Heart left ventricle (tissue), 13 donors: ENCODE measurements around the gene MEX3A.

ENCODE experiments used
- CTCF ChIP-seq, 12 donors: fragments of 200-600 bp; sonication (generic) in 4 of 12; IDR thresholded peaks; one replicate each; pipeline versions ENCODE4 v1.5.0 to v1.8.0; 2018 to 2022; ENCODE audit warnings: antibody characterized with exemption in 12 of 12, mild to moderate bottlenecking in 5 of 12
- POLR2A ChIP-seq, 2 donors: fragments of 450-650 bp; IDR thresholded peaks; one replicate each; pipeline ENCODE4 v1.6.1; 2017; ENCODE audit warnings: antibody characterized with exemption in 2 of 2, mild to moderate bottlenecking in 2 of 2, moderate library complexity in 2 of 2
- donor health status: ischemic (EF 13 %, LVEDD 7.1; RV severe dilation, severe dysfunction).
- donor health status: DM: no; HTN: yes; CAD: no.
- donor health status: DM: no; HTN: no; CAD: no.
- donor health status: ischemic (EF 25% LVEDD 6.9; RV normal size, moderate dysfunction).
- donor health status: ischemic (EF 25% LVEDD 5.7; RV mildly dilated, moderate dysfunction).
- donor health status: ischemic (EF 35%, LVEDD 5.7; RV mildly dilated, moderate dysfunction).
- donor health status: nonischemic (EF 11% LVEDD 7.7; RV severe dilation, severe dysfunction).
- donor health status: DM: yes; HTN: yes; CAD: no.
- donor health status: PGD.
- donor health status: ischemic (EF 29% LVEDD 5.4; RV normal size, mild dysfunction).
- donor health status: nonischemic (EF 23%, LVEDD 6.1; RV moderate dilation, normal function).

GRCh38 chr1:156086256-156086662 is 4.0 kb upstream of the MEX3A start:
- TF ChIP-seq CTCF (IDR thresholded peaks at IDR 0.05) (no peak), POLR2A (IDR thresholded peaks at IDR 0.05) (no peak)
